Liver (tissue), 3 donors: ENCODE data around the gene DGKB.

Experiments used
- CTCF ChIP-seq: fragments of 150-350 bp; IDR thresholded peaks from 2 replicates; pipeline ENCODE4 v1.5.1; 2017; ENCODE audit warnings: improper control_type of control experiment, low read depth, low read length; ENCODE audit not compliant: missing input control
- FOXA1 ChIP-seq: IDR thresholded peaks from 2 replicates; pipeline ENCODE4 v1.6.1; 2016; ENCODE audit warnings: antibody characterized with exemption
- GABPA ChIP-seq, 2 donors: IDR thresholded peaks in 1 of 2; conservative IDR thresholded peaks in 1 of 2; 2 replicates each; pipeline ENCODE4 v1.6.1; 2016; ENCODE audit warnings: antibody characterized with exemption in 2 of 2, mild to moderate bottlenecking in 1 of 2, moderate library complexity in 1 of 2
- HNF4A ChIP-seq, 2 donors: conservative IDR thresholded peaks; 2 replicates each; pipeline ENCODE4 v1.6.1; 2016; ENCODE audit warnings: antibody characterized with exemption in 2 of 2, mild to moderate bottlenecking in 2 of 2
- MAX ChIP-seq: IDR thresholded peaks from 2 replicates; pipeline ENCODE4 v1.6.1; 2016; ENCODE audit warnings: antibody characterized with exemption
- RAD21 ChIP-seq, 2 donors: IDR thresholded peaks; 2 replicates each; pipeline ENCODE4 v1.6.1; 2016; ENCODE audit warnings: antibody characterized with exemption in 2 of 2, mild to moderate bottlenecking in 2 of 2
- SP1 ChIP-seq: IDR thresholded peaks from 2 replicates; pipeline ENCODE4 v1.6.1; 2018; ENCODE audit warnings: antibody characterized with exemption, mild to moderate bottlenecking
- TAF1 ChIP-seq: conservative IDR thresholded peaks from 2 replicates; pipeline ENCODE4 v1.6.1; 2016; ENCODE audit warnings: antibody characterized with exemption, mild to moderate bottlenecking
- YY1 ChIP-seq: IDR thresholded peaks from 2 replicates; pipeline ENCODE4 v1.6.1; 2016; ENCODE audit warnings: antibody characterized with exemption, mild to moderate bottlenecking
- TF ChIP-seq, protein P1 (sequence below): IDR thresholded peaks from 2 replicates; pipeline ENCODE4 v1.6.1; 2016; ENCODE audit warnings: antibody characterized with exemption
- TF ChIP-seq, protein P2 (sequence below): IDR thresholded peaks from 2 replicates; pipeline ENCODE4 v1.6.1; 2016; ENCODE audit warnings: antibody characterized with exemption
- donor health status: healthy.
- donor health status: healthy.

DNA sequence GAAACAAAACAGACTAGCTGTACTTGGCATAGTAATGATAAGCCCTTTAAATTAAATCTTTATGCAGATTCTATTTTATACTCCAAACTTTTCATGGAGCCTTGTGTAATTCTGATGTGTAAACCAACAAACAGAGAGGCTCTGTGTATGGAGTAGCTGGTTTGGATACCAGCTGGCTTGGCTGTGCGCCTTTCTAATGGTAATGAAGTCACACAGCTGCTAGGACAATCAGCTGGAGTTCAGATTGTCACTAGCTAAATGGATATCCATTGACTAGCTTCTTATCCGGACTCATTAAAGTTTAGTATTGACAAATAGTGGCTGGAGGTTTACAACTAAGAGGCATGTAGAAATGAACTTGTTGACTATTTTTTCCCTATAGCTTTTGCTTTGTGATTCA is 398.4 kb downstream of the DGKB start:
- TF ChIP-seq HNF4A (conservative IDR thresholded peaks at IDR 0.05), result no peak
- TF ChIP-seq CTCF, result no peak
- TF ChIP-seq MAX, result no peak
- TF ChIP-seq RAD21 (IDR thresholded peaks at IDR 0.05), result no peak
- TF ChIP-seq, protein P1, sequence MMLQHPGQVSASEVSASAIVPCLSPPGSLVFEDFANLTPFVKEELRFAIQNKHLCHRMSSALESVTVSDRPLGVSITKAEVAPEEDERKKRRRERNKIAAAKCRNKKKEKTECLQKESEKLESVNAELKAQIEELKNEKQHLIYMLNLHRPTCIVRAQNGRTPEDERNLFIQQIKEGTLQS, result no peak
- TF ChIP-seq, protein P2, sequence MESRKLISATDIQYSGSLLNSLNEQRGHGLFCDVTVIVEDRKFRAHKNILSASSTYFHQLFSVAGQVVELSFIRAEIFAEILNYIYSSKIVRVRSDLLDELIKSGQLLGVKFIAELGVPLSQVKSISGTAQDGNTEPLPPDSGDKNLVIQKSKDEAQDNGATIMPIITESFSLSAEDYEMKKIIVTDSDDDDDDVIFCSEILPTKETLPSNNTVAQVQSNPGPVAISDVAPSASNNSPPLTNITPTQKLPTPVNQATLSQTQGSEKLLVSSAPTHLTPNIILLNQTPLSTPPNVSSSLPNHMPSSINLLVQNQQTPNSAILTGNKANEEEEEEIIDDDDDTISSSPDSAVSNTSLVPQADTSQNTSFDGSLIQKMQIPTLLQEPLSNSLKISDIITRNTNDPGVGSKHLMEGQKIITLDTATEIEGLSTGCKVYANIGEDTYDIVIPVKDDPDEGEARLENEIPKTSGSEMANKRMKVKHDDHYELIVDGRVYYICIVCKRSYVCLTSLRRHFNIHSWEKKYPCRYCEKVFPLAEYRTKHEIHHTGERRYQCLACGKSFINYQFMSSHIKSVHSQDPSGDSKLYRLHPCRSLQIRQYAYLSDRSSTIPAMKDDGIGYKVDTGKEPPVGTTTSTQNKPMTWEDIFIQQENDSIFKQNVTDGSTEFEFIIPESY, result no peak
- TF ChIP-seq FOXA1, result no peak
- no peak for TF ChIP-seq SP1
- no peak for TF ChIP-seq TAF1
- no peak for TF ChIP-seq YY1
- no peak for TF ChIP-seq GABPA (IDR thresholded peaks at IDR 0.05 in 1 of 2, conservative IDR thresholded peaks at IDR 0.05 in 1 of 2)
